Activated CD4-positive, alpha-beta T cell treated with anti-CD3 and anti-CD28 coated beads for 36 hours (primary cell): Measurements from ENCODE around the gene C6orf62. TPM values are rescaled to one million over a fixed set of nuclear protein-coding genes. Genes with fewer than 3 reads are reported as not detected.
"Not testable (repeated sequence)": the region's sequence is repeated elsewhere in the genome, so short reads cannot be mapped to it uniquely, and the experiment has no call there.

Source experiments
- ATAC-seq: fragments of 200-7000 bp; cut with Tn5 transposase; one replicate; pipeline ENCODE4 v1.10.0; 2021; ENCODE audit warnings: mild to moderate bottlenecking, moderate library complexity
- CTCF ChIA-PET: fragments of 350-600 bp; sonication (Branson Sonifier 250); formaldehyde crosslinking; loops from one replicate; lab custom pipeline; 2021; ENCODE audit warnings: antibody characterized with exemption; lab: Charles Lee
- POLR2A ChIA-PET: fragments of 350-600 bp; sonication (Branson Sonifier 250); formaldehyde crosslinking; loops from one replicate; lab custom pipeline; 2021; ENCODE audit warnings: antibody characterized with exemption, inconsistent platforms; lab: Charles Lee
- DNase-seq: peaks from one replicate; pipeline ENCODE4 v3.0.0-alpha.2; 2020
- H3K27ac Mint-ChIP-seq: one replicate; pipeline ENCODE4 v1.8.0; 2021; ENCODE audit warnings: mixed read lengths
- H3K27me3 Mint-ChIP-seq: one replicate; pipeline ENCODE4 v1.8.0; 2021; ENCODE audit warnings: mixed read lengths
- H3K36me3 Mint-ChIP-seq: one replicate; pipeline ENCODE4 v1.8.0; 2021; ENCODE audit warnings: low read depth, mixed read lengths
- H3K4me1 Mint-ChIP-seq: one replicate; pipeline ENCODE4 v1.8.0; 2021; ENCODE audit warnings: mixed read lengths
- H3K4me3 Mint-ChIP-seq: one replicate; pipeline ENCODE4 v1.8.0; 2021; ENCODE audit warnings: mild to moderate bottlenecking, moderate library complexity, mixed read lengths
- H3K9me3 Mint-ChIP-seq: one replicate; pipeline ENCODE4 v1.8.0; 2021; ENCODE audit warnings: low read depth, mixed read lengths
- intact Hi-C, 2 experiments: fragments of 100-400 bp; cut with DNase I in 1 of 2; cut with micrococcal nuclease in 1 of 2; formaldehyde crosslinking; loops; one replicate each; pipeline versions ENCODE4 v1.14.2 to v1.15.1; 2022 to 2024; cut with DNase I, micrococcal nuclease
- total RNA-seq, 2 experiments: library from RNA; stranded (reverse); gene quantifications; one replicate each; pipeline ENCODE4 v1.2.3, GENCODE V29; 2021

C6orf62 gene
- total RNA-seq, 2 experiments from 2014 or later = 141 to 147 TPM

GRCh38 chr6:24720604-24721460 lies 1.9 kb upstream of the C6orf62 start:
- Mint-ChIP-seq H3K9me3 (no peaks in the 10 kb centered on the region), H3K36me3 (peaks cover 45% of the 10 kb centered on the region), H3K27me3 (no peaks in the 10 kb centered on the region), H3K4me1 (peaks cover 32% of the 10 kb centered on the region), H3K27ac (peak overlapping the region; percentile 98), H3K4me3 (peak overlapping the region; percentile 99)
- CTCF ChIA-PET = interaction anchor here (1.1 to 1.3 kb wide), 4 partner anchors 22 to 297 kb away, joined by 3 to 6 read pairs (median 3); no protein-coding TSS in a partner anchor
- ATAC-seq = peak; percentile 88
- POLR2A ChIA-PET = interaction anchor here (0.5 to 2.5 kb wide), 5 partner anchors 22 to 167 kb away, joined by 3 to 23 read pairs (median 4); partner anchors contain the start of genes ACOT13 and TDP2
- peak; percentile 100 for DNase-seq
- intact Hi-C loops = loop anchor here (1.0 to 2.0 kb wide), 7 partner anchors 22 to 417 kb away; partner anchors contain the start of gene TDP2 (in 2 of the 2)

DNA sequence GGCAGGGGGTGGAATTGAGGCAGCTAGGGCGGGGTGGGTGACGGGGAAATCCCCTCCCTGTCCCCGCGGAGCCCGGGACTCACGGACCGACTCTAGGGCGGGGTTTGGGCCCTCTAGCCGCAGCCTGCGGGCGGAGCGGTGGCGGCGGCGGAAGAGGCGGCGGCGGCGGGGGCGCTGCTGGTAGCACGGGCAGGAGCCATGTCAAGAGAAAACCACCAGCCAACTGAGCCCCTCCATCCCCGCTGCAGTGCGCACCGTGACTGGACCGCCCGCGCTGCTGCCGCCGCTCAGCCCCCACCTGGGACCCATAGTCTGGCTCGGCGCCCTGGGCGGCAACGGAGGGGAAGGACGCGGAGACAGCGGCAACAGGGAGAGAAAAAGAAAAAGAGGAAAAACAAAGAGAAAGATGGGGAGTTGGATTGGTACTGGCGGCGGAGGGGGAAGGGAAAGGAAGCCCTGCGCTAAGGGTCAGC lies 1.2 kb upstream of the C6orf62 start:
- Mint-ChIP-seq H3K36me3 (peaks cover 51% of the 10 kb centered on the region), H3K27me3 (no peaks in the 10 kb centered on the region), H3K9me3 (no peaks in the 10 kb centered on the region), H3K27ac (peak overlapping the region; percentile 98), H3K4me3 (peak overlapping the region; percentile 99), H3K4me1 (peaks cover 39% of the 10 kb centered on the region)
- DNase-seq = peak; percentile 86
- CTCF ChIA-PET = interaction anchor here (2.1 kb wide), 1 partner anchor 55 kb away, joined by 4 read pairs; the partner anchor contains the start of gene GMNN
- POLR2A ChIA-PET = interaction anchor here (0.8 to 2.5 kb wide), 3 partner anchors 23 to 55 kb away, joined by 5 to 23 read pairs (median 12); no protein-coding TSS in a partner anchor
- ATAC-seq = peak; percentile 14
- intact Hi-C loops = loop anchor here (1.0 to 2.0 kb wide), 4 partner anchors 47 to 418 kb away; no protein-coding TSS in a partner anchor

- H3K36me3 Mint-ChIP-seq = peaks cover 65% of the 10 kb centered on the region
- intact Hi-C loops = loop anchor here (1.0 to 10.0 kb wide), 4 partner anchors 18 to 299 kb away; no protein-coding TSS in a partner anchor
- ChIA-PET POLR2A (interaction anchor here (0.7 to 2.5 kb wide), 8 partner anchors 17 to 519 kb away, joined by 3 to 23 read pairs (median 5); no protein-coding TSS in a partner anchor), CTCF (interaction anchor here (0.6 to 2.1 kb wide), 14 partner anchors 10 to 299 kb away, joined by 3 to 9 read pairs (median 4); partner anchors contain the start of genes ACOT13, GMNN and TDP2)
- ATAC-seq = no peak
- peak overlapping the region; percentile 98 for H3K27ac Mint-ChIP-seq
- H3K4me3 Mint-ChIP-seq = peak overlapping the region; percentile 99
- peaks cover 52% of the 10 kb centered on the region for H3K4me1 Mint-ChIP-seq
- no peaks in the 10 kb centered on the region for H3K9me3 Mint-ChIP-seq
- DNase-seq = no peak
- no peaks in the 10 kb centered on the region for H3K27me3 Mint-ChIP-seq
These were observed 367 bp downstream of the C6orf62 start for GRCh38 chr6:24718449-24719124.

- CTCF ChIA-PET = interaction anchor here (2.0 kb wide), 1 partner anchor 26 kb away, joined by 8 read pairs; no protein-coding TSS in a partner anchor
- H3K9me3 Mint-ChIP-seq, H3K27me3 Mint-ChIP-seq, DNase-seq, ATAC-seq: not testable (repeated sequence)
- POLR2A ChIA-PET = interaction anchor here (0.6 to 0.8 kb wide), 3 partner anchors 12 to 420 kb away, joined by 3 to 5 read pairs (median 3); no protein-coding TSS in a partner anchor
- H3K4me3 Mint-ChIP-seq = peak overlapping the region; percentile 99
- H3K4me1 Mint-ChIP-seq = peaks cover 61% of the 10 kb centered on the region
- intact Hi-C loops = loop anchor here in 1 of 2 experiments (1.0 to 10.0 kb wide), 3 partner anchors 7 to 301 kb away; no protein-coding TSS in a partner anchor
- H3K27ac Mint-ChIP-seq = peak overlapping the region; percentile 63
- H3K36me3 Mint-ChIP-seq = peaks cover 79% of the 10 kb centered on the region
These were observed 2.3 kb downstream of the C6orf62 start for GRCh38 chr6:24716602-24717148.

DNA sequence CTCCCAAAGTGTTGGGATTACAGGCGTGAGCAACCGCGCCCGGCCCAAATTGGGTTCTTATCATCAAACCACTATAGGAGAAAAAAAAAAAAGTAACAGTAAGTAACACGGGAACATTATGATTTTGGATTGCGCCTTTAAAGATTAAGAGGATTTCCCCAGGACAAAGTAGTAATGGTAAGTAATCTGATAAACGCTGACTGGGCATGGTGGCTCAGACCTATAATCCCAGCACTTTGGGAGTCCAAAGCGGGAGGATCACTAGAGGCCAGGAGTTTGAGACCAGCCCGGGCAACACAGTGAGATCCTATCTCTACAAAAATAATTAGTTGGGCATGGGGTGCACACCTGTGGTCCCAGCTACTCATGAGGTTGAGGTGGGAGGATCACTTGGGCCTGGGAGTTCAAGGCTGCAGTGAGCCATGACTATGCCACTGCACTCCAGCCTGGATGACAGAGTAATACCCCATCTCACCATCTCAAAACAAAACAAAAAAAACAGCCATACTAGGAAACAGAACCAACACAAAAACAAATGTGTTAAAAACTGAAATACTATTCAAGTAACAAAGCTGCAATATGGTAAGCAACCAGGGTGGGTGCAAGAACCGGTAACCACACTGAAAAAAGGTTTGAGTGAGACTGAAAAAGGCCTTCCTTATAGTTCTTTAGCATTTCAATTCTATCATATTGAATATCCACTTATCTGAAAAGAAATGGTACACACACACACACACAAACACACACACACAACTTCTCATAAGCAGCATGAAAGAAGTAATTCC lies 8.2 kb downstream of the C6orf62 start:
- H3K9me3 Mint-ChIP-seq = no peaks in the 10 kb centered on the region
- no peak overlapping the region for H3K4me3 Mint-ChIP-seq
- H3K4me1 Mint-ChIP-seq = peaks cover 58% of the 10 kb centered on the region
- H3K27me3 Mint-ChIP-seq = no peaks in the 10 kb centered on the region
- peak overlapping the region; percentile 86 for H3K27ac Mint-ChIP-seq
- CTCF ChIA-PET = interaction anchor here (0.9 to 1.8 kb wide), 3 partner anchors 9 to 130 kb away, joined by 4 to 5 read pairs (median 5); partner anchors contain the start of gene ACOT13
- intact Hi-C loops = loop anchor here in 1 of 2 experiments (10.0 kb wide), 1 partner anchor 214 kb away; no protein-coding TSS in a partner anchor
- DNase-seq = no peak
- H3K36me3 Mint-ChIP-seq = peaks cover 77% of the 10 kb centered on the region
- ATAC-seq = peak; percentile 61
- POLR2A ChIA-PET = no interaction called here

GRCh38 chr6:24709014-24709711 lies 9.8 kb downstream of the C6orf62 start:
- Mint-ChIP-seq H3K36me3 (peaks cover 75% of the 10 kb centered on the region), H3K4me1 (peaks cover 53% of the 10 kb centered on the region), H3K9me3 (no peaks in the 10 kb centered on the region), H3K27me3 (no peaks in the 10 kb centered on the region), H3K27ac (peak overlapping the region; percentile 56), H3K4me3 (no peak overlapping the region)
- intact Hi-C loops = loop anchor here in 1 of 2 experiments (1.0 kb wide), 1 partner anchor 8 kb away; no protein-coding TSS in a partner anchor
- no peak for DNase-seq
- CTCF ChIA-PET = interaction anchor here (0.6 to 1.6 kb wide), 5 partner anchors 8 to 1234 kb away, joined by 3 to 5 read pairs (median 3); partner anchors contain the start of genes ACOT13 and TDP2
- POLR2A ChIA-PET = interaction anchor here (0.6 kb wide), 1 partner anchor 9 kb away, joined by 5 read pairs; no protein-coding TSS in a partner anchor
- no peak for ATAC-seq

GRCh38 chr6:24708612-24709011 lies 10.3 kb downstream of the C6orf62 start:
- peaks cover 76% of the 10 kb centered on the region for H3K36me3 Mint-ChIP-seq
- no peaks in the 10 kb centered on the region for H3K9me3 Mint-ChIP-seq
- H3K4me3 Mint-ChIP-seq = no peak overlapping the region
- peak overlapping the region; percentile 56 for H3K27ac Mint-ChIP-seq
- DNase-seq (no peak), ATAC-seq (no peak)
- CTCF ChIA-PET = interaction anchor here (0.6 to 1.7 kb wide), 4 partner anchors 10 to 1235 kb away, joined by 3 to 7 read pairs (median 3); partner anchors contain the start of genes ACOT13, C6orf62 and TDP2
- intact Hi-C loops = loop anchor here in 1 of 2 experiments (1.0 kb wide), 1 partner anchor 9 kb away; no protein-coding TSS in a partner anchor
- peaks cover 53% of the 10 kb centered on the region for H3K4me1 Mint-ChIP-seq
- POLR2A ChIA-PET = no interaction called here
- no peaks in the 10 kb centered on the region for H3K27me3 Mint-ChIP-seq

GRCh38 chr6:24704468-24704867 lies 14.5 kb downstream of the C6orf62 start:
- Mint-ChIP-seq H3K36me3 (peaks cover 66% of the 10 kb centered on the region), H3K27me3 (no peaks in the 10 kb centered on the region), H3K27ac (peak overlapping the region; percentile 51), H3K9me3 (no peaks in the 10 kb centered on the region), H3K4me3 (no peak overlapping the region), H3K4me1 (peaks cover 62% of the 10 kb centered on the region)
- intact Hi-C loops = loop anchor here in 1 of 2 experiments (5.0 kb wide), 1 partner anchor 37 kb away; the partner anchor contains the start of genes ACOT13 and TDP2
- ChIA-PET CTCF (interaction anchor here (0.7 to 0.9 kb wide), 2 partner anchors 37 to 120 kb away, joined by 4 to 5 read pairs; partner anchors contain the start of gene ACOT13), POLR2A (interaction anchor here (0.7 to 1.5 kb wide), 3 partner anchors 13 to 343 kb away, joined by 3 to 4 read pairs (median 3); no protein-coding TSS in a partner anchor)
- ATAC-seq (no peak), DNase-seq (no peak)
